Cardiac fibroblast (primary cell): ENCODE data around the gene BPTF.

ENCODE experiments used
- DNase-seq, 2 donors: peaks; one replicate each; pipeline versions ENCODE4 v3.0.0 to v3.0.0-alpha.2; 2010; ENCODE audit warnings: low read depth in 2 of 2
- H3K4me3 ChIP-seq, 2 donors: replicated peaks in 1 of 2; 1 replicate in 1 of 2; 2 replicates in 1 of 2; pipeline ENCODE4 v1.5.1; 2011; ENCODE audit warnings: low read depth in 2 of 2, low read length in 2 of 2, mild to moderate bottlenecking in 2 of 2, moderate library complexity in 1 of 2
- TF ChIP-seq, protein P1 (sequence below): IDR thresholded peaks from one replicate; pipeline ENCODE4 v1.5.1; 2011; ENCODE audit warnings: low read depth, mild to moderate bottlenecking, low read length, inconsistent platforms

BPTF gene, protein sequence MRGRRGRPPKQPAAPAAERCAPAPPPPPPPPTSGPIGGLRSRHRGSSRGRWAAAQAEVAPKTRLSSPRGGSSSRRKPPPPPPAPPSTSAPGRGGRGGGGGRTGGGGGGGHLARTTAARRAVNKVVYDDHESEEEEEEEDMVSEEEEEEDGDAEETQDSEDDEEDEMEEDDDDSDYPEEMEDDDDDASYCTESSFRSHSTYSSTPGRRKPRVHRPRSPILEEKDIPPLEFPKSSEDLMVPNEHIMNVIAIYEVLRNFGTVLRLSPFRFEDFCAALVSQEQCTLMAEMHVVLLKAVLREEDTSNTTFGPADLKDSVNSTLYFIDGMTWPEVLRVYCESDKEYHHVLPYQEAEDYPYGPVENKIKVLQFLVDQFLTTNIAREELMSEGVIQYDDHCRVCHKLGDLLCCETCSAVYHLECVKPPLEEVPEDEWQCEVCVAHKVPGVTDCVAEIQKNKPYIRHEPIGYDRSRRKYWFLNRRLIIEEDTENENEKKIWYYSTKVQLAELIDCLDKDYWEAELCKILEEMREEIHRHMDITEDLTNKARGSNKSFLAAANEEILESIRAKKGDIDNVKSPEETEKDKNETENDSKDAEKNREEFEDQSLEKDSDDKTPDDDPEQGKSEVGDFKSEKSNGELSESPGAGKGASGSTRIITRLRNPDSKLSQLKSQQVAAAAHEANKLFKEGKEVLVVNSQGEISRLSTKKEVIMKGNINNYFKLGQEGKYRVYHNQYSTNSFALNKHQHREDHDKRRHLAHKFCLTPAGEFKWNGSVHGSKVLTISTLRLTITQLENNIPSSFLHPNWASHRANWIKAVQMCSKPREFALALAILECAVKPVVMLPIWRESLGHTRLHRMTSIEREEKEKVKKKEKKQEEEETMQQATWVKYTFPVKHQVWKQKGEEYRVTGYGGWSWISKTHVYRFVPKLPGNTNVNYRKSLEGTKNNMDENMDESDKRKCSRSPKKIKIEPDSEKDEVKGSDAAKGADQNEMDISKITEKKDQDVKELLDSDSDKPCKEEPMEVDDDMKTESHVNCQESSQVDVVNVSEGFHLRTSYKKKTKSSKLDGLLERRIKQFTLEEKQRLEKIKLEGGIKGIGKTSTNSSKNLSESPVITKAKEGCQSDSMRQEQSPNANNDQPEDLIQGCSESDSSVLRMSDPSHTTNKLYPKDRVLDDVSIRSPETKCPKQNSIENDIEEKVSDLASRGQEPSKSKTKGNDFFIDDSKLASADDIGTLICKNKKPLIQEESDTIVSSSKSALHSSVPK (N-terminal part only)

DNA sequence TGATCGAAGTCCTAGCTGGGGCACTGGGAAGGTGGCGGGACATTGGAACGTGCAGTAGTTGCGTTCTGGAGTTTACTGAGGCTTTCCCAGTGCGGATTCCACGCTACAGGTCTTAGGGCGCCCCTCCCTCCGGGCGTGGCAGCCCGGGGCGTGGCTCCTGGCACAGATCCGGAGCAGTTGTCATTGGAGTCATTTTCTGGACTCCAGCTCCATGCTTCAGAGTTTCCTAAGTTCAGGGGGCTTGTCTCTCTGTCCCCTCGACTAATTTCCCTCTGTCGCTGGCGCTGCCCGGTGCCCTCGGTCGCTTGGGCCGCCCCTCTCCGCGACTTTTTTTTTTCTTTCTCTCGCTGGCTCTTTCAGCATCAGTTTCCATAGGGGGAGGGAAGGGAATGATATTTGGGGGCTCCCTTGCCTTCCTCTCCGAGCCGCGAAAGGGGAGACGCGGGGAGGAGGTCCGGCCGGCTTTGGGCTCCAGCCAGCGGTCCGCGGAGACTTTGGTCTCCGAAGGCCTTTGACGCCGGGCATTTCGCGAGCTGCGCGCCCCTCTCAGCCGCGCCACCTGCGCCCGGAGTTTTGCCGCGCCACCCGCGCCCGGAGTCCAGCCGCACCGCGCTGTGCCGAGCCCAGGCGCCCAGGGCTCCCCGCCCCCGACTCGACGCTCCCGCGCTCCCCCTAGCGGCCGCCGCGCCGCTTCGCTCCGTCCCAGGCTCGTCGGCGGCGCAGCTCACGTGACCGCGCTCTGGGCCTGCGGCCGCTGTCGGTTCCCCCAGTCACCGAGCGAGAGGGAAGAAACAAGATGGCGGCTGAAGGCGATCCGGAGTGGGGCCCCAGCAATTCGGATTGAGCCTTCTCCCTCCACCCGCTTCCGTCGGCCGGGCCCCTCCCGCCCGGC, at the start of gene BPTF:
TSS of gene BPTF (plus strand) at position 769 of the 892 bp plus-strand sequence. CDS start 222 bp downstream, outside the sequence.
- TF ChIP-seq, protein P1, sequence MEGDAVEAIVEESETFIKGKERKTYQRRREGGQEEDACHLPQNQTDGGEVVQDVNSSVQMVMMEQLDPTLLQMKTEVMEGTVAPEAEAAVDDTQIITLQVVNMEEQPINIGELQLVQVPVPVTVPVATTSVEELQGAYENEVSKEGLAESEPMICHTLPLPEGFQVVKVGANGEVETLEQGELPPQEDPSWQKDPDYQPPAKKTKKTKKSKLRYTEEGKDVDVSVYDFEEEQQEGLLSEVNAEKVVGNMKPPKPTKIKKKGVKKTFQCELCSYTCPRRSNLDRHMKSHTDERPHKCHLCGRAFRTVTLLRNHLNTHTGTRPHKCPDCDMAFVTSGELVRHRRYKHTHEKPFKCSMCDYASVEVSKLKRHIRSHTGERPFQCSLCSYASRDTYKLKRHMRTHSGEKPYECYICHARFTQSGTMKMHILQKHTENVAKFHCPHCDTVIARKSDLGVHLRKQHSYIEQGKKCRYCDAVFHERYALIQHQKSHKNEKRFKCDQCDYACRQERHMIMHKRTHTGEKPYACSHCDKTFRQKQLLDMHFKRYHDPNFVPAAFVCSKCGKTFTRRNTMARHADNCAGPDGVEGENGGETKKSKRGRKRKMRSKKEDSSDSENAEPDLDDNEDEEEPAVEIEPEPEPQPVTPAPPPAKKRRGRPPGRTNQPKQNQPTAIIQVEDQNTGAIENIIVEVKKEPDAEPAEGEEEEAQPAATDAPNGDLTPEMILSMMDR, result peak; percentile 47
- H3K4me3 ChIP-seq, result peak within 1 kb of the TSS; percentile 82 to 91
- peak; percentile 87 to 93 for DNase-seq

DNA sequence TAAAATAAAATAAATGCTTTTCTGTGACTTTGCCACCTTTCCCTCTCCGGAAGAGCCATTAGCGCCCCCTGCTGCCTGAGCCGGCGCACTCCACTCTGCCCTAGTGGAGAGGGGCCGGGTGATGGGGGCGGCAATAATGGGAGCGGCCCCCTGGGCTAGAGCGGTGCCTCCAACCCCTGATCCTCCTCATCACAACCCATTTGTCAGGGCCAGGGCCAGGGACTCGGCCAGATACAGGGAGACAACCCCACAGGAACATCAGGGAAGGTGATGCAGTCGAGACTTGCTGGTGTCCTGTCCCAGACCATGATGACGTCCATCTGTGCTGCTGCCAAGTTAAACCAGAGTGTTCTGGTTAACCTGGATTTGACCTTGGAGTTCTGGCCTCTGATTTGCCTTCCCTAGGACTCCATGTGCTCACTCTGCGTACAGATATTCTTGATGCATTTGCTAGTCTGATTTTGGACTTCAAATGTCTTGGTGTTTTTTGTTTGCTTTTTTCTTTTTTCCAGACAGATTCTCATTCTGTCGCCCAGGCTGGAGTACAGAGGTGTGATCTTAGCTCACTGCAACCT, 46.1 kb upstream of the BPTF start:
- H3K4me3 ChIP-seq, result no peak overlapping the region
- DNase-seq, result peak; percentile 85 to 86
- TF ChIP-seq, protein P1, result peak; percentile 76

DNA sequence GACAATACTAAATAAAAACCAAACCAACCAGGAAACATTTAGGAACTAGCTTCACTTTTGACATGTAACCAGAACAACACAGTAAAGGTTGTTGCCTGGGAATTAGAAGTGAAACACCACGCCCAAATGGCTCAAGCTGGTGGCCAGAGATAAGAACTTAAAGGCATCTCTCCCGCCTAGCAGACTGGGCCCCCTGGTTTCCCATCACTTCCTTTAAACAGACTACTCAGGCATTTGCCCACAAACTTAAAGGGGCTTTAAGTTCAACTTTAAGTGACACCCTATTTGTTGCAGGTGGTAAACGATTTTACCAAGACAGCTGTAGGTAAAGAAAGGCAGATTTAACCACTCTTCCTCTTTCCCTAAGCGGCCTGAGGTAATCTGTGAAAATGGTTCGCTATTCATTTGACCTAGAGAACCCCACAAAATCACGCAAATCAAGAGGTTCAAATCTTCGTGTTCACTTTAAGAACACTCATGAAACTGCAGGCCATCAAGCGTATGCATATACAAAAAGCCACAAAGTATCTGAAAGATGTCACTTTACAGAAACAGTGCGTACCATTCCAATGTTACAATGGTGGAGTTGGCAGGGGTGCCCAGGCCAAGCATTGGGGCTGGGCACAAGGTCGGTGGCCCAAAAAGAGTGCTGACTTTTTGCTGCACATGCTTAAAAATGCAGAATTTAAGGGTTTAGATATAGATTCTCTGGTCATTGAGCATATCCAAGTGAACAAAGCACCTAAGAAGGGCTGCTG, 40.8 kb upstream of the BPTF start:
- peak in 1 of 2 donors; percentile 16 for DNase-seq
- TF ChIP-seq, protein P1, result no peak
- H3K4me3 ChIP-seq, result no peak overlapping the region

DNA sequence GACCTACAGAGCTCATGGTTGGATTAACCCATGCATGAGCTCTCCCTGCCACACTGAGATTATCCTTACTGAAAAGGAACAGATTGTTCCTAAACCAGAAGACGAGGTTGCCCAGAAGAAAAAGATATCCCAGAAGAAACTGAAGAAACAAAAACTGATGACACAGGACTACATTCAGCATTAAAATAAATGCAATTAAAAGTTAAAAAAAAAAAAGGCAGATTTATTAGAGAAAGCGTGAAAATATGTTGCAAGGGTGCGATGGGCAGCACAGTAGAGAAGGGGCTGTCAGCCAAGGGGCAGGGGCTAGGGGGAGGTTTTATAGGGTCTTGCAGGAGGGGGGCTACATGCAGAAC, 40.2 kb upstream of the BPTF start:
- no peak overlapping the region for H3K4me3 ChIP-seq
- DNase-seq, result no peak
- TF ChIP-seq, protein P1, result no peak

DNA sequence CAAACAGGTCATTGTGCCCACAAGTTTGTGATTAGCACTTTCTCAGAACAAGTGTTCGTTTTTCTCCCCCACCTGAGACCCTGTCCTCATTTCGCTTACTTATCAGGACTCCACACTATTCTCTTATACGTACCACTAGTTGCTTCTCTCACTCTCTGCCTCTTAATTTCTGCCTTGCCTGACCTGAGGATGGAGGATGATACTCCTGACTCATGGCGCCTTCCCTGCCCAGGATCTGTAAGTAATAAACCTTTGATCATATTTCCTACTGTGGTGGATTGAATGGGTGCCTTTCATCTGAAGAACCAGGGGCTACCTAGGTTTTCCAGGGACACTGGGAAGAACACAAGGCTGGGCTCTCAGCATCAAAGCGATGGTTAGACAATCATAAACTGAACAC, 39.8 kb upstream of the BPTF start:
- no peak for DNase-seq
- no peak overlapping the region for H3K4me3 ChIP-seq
- TF ChIP-seq, protein P1, result no peak
